ENCODE measurements around the gene SLC27A3. TPM values are rescaled to one million over a fixed set of nuclear protein-coding genes. Genes with fewer than 3 reads are reported as not detected.

The SLC27A3 gene
- total RNA-seq, 1 donor from 2014 or later = 12.6 TPM

GRCh38 chr1:153775458-153776327, 486 bp downstream of the SLC27A3 start:
- Mint-ChIP-seq H3K36me3 (ENCODE audit: low read depth) (peaks cover 20% of the 10 kb centered on the region), H3K4me1 (peaks cover 31% of the 10 kb centered on the region), H3K27me3 (no peaks in the 10 kb centered on the region), H3K9me3 (no peaks in the 10 kb centered on the region), H3K4me3 (peak overlapping the region; percentile 86), H3K27ac (peak overlapping the region; percentile 75)
- intact Hi-C loops (cut with micrococcal nuclease) = loop anchor here (1.0 to 10.0 kb wide), 3 partner anchors 8 to 261 kb away; no protein-coding TSS in a partner anchor
- ChIA-PET CTCF (interaction anchor here (0.8 to 2.0 kb wide), 5 partner anchors 12 to 209 kb away, joined by 3 to 5 read pairs (median 3); no protein-coding TSS in a partner anchor), POLR2A (interaction anchor here (0.7 to 3.4 kb wide), 17 partner anchors 8 to 405 kb away, joined by 3 to 13 read pairs (median 6); partner anchors contain the start of genes CHTOP, CRTC2, DENND4B and INTS3)
- DNase-seq (peak; percentile 50), ATAC-seq (ENCODE audit: low read depth) (peak; percentile 71)
- no peak for TF ChIP-seq CTCF (IDR thresholded peaks at IDR 0.05)

- no peak for TF ChIP-seq CTCF (IDR thresholded peaks at IDR 0.05)
- Mint-ChIP-seq H3K4me3 (peak overlapping the region; percentile 86), H3K36me3 (ENCODE audit: low read depth) (peaks cover 19% of the 10 kb centered on the region), H3K27me3 (no peaks in the 10 kb centered on the region), H3K27ac (no peak overlapping the region), H3K4me1 (peaks cover 24% of the 10 kb centered on the region), H3K9me3 (no peaks in the 10 kb centered on the region)
- ChIA-PET POLR2A (interaction anchor here (1.0 to 3.4 kb wide), 9 partner anchors 13 to 404 kb away, joined by 3 to 13 read pairs (median 7); partner anchors contain the start of genes CHTOP, CRTC2 and RPS27), CTCF (interaction anchor here (1.1 to 2.0 kb wide), 3 partner anchors 15 to 145 kb away, joined by 3 to 5 read pairs (median 3); no protein-coding TSS in a partner anchor)
- intact Hi-C loops (cut with micrococcal nuclease) = loop anchor here (10.0 kb wide), 1 partner anchor 262 kb away; no protein-coding TSS in a partner anchor
- DNase-seq (no peak), ATAC-seq (ENCODE audit: low read depth) (no peak)
Observed at GRCh38 chr1:153776352-153776751, 1.1 kb downstream of the SLC27A3 start.

GRCh38 chr1:153776845-153777370, 1.7 kb downstream of the SLC27A3 start:
- ChIA-PET CTCF (interaction anchor here (1.5 to 2.0 kb wide), 2 partner anchors 15 to 144 kb away, joined by 3 to 5 read pairs; no protein-coding TSS in a partner anchor), POLR2A (interaction anchor here (1.7 to 3.4 kb wide), 5 partner anchors 48 to 403 kb away, joined by 3 to 13 read pairs (median 8); partner anchors contain the start of genes CRTC2 and RPS27)
- H3K4me1 Mint-ChIP-seq = peaks cover 24% of the 10 kb centered on the region

GRCh38 chr1:153777648-153778047, 2.4 kb downstream of the SLC27A3 start:
- ChIA-PET CTCF (no interaction called here), POLR2A (no interaction called here)
- Mint-ChIP-seq H3K36me3 (ENCODE audit: low read depth) (peaks cover 13% of the 10 kb centered on the region), H3K27ac (no peak overlapping the region), H3K4me3 (no peak overlapping the region), H3K9me3 (no peaks in the 10 kb centered on the region), H3K4me1 (peaks cover 24% of the 10 kb centered on the region), H3K27me3 (no peaks in the 10 kb centered on the region)
- ATAC-seq (ENCODE audit: low read depth) (no peak), DNase-seq (no peak)
- TF ChIP-seq CTCF (IDR thresholded peaks at IDR 0.05) = no peak
- intact Hi-C loops (cut with micrococcal nuclease) = loop anchor here (10.0 kb wide), 1 partner anchor 263 kb away; no protein-coding TSS in a partner anchor

More at GRCh38 chr1:153776845-153777370, 1.7 kb downstream of the SLC27A3 start:
- no peaks in the 10 kb centered on the region for H3K9me3 Mint-ChIP-seq
- peak overlapping the region; percentile 47 for H3K4me3 Mint-ChIP-seq
- no peak overlapping the region for H3K27ac Mint-ChIP-seq
- H3K27me3 Mint-ChIP-seq = no peaks in the 10 kb centered on the region
- ATAC-seq (ENCODE audit: low read depth) (no peak), DNase-seq (no peak)
- H3K36me3 Mint-ChIP-seq (ENCODE audit: low read depth) = peaks cover 19% of the 10 kb centered on the region
- intact Hi-C loops (cut with micrococcal nuclease) = loop anchor here (10.0 kb wide), 1 partner anchor 262 kb away; no protein-coding TSS in a partner anchor
- TF ChIP-seq CTCF (IDR thresholded peaks at IDR 0.05) = no peak

Measured in activated B cell treated with CpG ODN at 0.5 μM for 24 hours (primary cell).